DND-41 (cell line): ENCODE data around the gene CROT.

ENCODE experiments used
- EZH2 ChIP-seq: IDR thresholded peaks from 3 replicates; pipeline ENCODE4 v1.6.1; 2012; ENCODE audit warnings: borderline replicate concordance, low read depth, mild to moderate bottlenecking, moderate library complexity, low read length, inconsistent platforms; ENCODE audit not compliant: severe bottlenecking
- TF ChIP-seq, protein P1 (sequence below): IDR thresholded peaks from 2 replicates; pipeline ENCODE4 v1.5.1; 2012; ENCODE audit warnings: borderline replicate concordance, low read length, moderate library complexity, mild to moderate bottlenecking; ENCODE audit not compliant: poor library complexity, severe bottlenecking; ENCODE audit errors: extremely low read depth

GRCh38 chr7:87424075-87424474, 78.6 kb downstream of the CROT start:
- TF ChIP-seq, protein P1, sequence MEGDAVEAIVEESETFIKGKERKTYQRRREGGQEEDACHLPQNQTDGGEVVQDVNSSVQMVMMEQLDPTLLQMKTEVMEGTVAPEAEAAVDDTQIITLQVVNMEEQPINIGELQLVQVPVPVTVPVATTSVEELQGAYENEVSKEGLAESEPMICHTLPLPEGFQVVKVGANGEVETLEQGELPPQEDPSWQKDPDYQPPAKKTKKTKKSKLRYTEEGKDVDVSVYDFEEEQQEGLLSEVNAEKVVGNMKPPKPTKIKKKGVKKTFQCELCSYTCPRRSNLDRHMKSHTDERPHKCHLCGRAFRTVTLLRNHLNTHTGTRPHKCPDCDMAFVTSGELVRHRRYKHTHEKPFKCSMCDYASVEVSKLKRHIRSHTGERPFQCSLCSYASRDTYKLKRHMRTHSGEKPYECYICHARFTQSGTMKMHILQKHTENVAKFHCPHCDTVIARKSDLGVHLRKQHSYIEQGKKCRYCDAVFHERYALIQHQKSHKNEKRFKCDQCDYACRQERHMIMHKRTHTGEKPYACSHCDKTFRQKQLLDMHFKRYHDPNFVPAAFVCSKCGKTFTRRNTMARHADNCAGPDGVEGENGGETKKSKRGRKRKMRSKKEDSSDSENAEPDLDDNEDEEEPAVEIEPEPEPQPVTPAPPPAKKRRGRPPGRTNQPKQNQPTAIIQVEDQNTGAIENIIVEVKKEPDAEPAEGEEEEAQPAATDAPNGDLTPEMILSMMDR = no peak
- TF ChIP-seq EZH2 = no peak
